SK-N-MC (cell line): ENCODE results near the gene AFF2.
"Not testable (repeated sequence)": the region's sequence is repeated elsewhere in the genome, so short reads cannot be mapped to it uniquely, and the experiment has no call there.

Experiments
- DNase-seq: peaks from one replicate; pipeline ENCODE4 v3.0.0-alpha.2; 2011; ENCODE audit warnings: low read depth, low spot score
- H3K27ac ChIP-seq: fragments of 200-600 bp; sonication (generic); 2 replicates; pipeline ENCODE4 v1.5.1; 2016; ENCODE audit warnings: mixed run types
- H3K36me3 ChIP-seq: fragments of 200-600 bp; sonication (generic); 2 replicates; pipeline ENCODE4 v1.6.1; 2017; ENCODE audit warnings: antibody characterized with exemption, low read length, mixed read lengths; ENCODE audit not compliant: insufficient read depth
- H3K4me3 ChIP-seq: fragments of 200-600 bp; sonication (generic); 2 replicates; pipeline ENCODE4 v1.5.1; 2016
- H3K9ac ChIP-seq: fragments of 200-600 bp; sonication (generic); 2 replicates; pipeline ENCODE4 v1.8.0; 2017; ENCODE audit warnings: mixed run types, mixed read lengths; ENCODE audit not compliant: insufficient read length
- H3K9me3 ChIP-seq: fragments of 200-600 bp; sonication (generic); 2 replicates; pipeline ENCODE4 v1.6.1; 2017; ENCODE audit warnings: low read depth, mild to moderate bottlenecking, antibody characterized with exemption, low read length, moderate library complexity, mixed read lengths
- EZH2 ChIP-seq: fragments of 200-600 bp; sonication (generic); IDR thresholded peaks from one replicate; pipeline ENCODE4 v1.6.1; 2017; ENCODE audit warnings: antibody characterized with exemption
- FOXP2 ChIP-seq: optimal IDR thresholded peaks from 2 replicates; pipeline ENCODE3; 2011; ENCODE audit warnings: mild to moderate bottlenecking, moderate library complexity; ENCODE audit not compliant: insufficient read depth; ENCODE audit errors: extremely low read length, control extremely low read depth
- POLR2AphosphoS5 ChIP-seq: IDR thresholded peaks from 2 replicates; pipeline ENCODE4 v1.6.1; 2012; ENCODE audit warnings: mild to moderate bottlenecking, low read depth, low read length, borderline replicate concordance

AFF2 gene

DNA sequence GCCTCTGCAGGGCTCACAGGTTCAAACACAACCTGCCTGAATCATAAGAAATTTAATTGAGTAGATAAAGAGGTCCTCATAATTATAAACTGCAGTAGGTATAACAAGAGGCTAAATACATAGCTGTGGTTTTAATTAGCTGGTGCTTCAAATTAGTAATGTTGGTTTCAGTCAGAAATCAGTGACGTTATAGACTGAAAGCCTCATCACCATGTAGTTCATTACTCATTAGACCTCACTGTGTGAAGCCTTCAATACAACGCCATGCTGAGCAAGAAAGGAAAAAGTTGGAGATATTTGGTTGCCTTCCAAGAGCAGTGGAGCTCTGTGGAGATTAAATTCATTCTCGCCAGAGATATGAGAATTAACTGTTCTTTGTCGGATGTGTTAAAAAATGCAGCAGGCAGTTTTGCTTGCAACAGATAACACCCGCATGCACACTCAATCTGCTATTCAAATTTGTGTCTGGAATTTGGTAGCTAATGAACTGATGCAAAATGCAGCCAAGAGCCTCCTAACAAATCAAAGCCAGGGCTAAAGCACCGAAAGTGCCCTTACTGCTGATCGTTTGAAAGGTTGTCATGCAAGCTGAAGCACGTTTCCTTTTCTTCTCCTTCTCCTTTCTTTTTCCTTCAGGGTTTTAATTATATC lies 148.9 kb downstream of the AFF2 start:
- TF ChIP-seq POLR2AphosphoS5 (no peak), FOXP2 (no peak), EZH2 (no peak)
- Histone ChIP-seq H3K9ac (no peak overlapping the region), H3K27ac (no peak overlapping the region), H3K9me3 (no peaks in the 10 kb centered on the region), H3K4me3 (no peak overlapping the region), H3K36me3 (no peaks in the 10 kb centered on the region)
- DNase-seq: no peak

DNA sequence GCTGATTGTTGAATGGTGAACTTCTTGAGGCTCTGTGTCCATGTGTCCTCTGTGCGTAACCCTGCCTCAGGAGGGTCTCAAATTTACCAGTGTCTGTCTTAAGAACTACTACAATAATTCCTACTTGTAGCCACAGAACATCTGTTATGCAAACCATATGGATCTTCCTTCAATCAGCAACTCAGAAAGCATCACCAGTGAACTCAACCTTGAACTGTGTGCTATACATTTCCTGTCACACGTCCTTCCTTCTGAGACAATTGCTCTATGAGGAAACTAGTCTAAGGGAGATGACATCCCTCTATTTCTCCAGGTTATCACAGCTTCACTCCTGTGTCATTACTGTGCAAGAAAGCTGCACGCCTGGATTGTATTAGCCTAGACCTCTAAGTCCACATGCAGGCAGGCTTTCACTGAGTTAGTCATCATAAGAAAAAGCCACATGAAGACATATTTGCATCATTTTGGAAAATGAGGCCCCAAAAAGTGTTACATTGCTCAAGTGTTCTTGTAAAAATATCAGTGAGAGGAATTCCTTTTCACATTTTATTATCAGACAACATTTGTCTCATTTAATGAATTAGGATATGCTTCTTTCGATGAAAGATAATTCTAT lies 157.8 kb downstream of the AFF2 start:
- DNase-seq: no peak
- Histone ChIP-seq H3K9me3 (no peaks in the 10 kb centered on the region), H3K9ac (no peak overlapping the region), H3K27ac (no peak overlapping the region), H3K4me3 (no peak overlapping the region), H3K36me3 (no peaks in the 10 kb centered on the region)
- TF ChIP-seq EZH2 (no peak), POLR2AphosphoS5 (no peak), FOXP2 (no peak)

DNA sequence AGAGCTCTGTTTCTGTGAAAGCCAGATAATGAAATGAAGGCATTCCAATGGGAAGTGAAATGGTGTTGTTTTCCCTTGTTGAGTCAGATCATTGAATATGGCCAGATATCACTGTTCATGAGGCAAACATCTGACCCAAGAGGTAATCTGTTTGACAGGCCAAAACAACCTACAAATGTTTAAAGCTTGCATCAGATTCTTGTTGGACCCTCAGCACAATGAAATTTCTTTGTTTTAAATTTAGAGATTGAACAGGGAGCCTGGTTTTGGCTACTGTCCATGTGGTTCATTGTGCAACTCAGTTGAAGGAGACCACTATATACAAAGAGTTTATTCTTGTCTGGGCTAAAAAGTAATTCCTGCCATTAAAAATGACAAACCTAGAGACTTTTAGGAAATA lies 159.1 kb downstream of the AFF2 start:
- no peak for DNase-seq
- Histone ChIP-seq H3K9ac (no peak overlapping the region), H3K9me3 (no peaks in the 10 kb centered on the region), H3K27ac (no peak overlapping the region), H3K36me3 (no peaks in the 10 kb centered on the region), H3K4me3 (no peak overlapping the region)
- TF ChIP-seq FOXP2: no peak

DNA sequence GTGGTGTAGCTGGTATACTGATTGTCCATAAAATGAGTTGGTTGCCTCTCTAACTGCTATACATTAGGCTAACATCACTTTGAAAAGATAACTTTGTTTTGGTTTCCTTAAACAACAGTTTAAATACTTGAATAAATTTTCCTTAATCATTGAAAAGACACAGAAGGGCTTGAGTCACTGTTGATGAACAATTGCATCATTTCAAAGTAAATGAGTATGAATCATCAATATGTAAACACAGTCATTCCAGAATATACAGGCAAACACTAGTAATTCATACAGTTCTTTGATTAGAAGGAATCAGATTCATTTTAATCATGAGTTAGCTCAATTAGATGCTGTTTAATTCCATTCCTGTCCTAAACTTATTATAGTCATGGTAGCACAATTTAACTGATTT lies 160.6 kb downstream of the AFF2 start:
- no peak for DNase-seq
- H3K9me3 ChIP-seq: no peaks in the 10 kb centered on the region
- no peaks in the 10 kb centered on the region for H3K36me3 ChIP-seq
- H3K27ac ChIP-seq: no peak overlapping the region
- no peak overlapping the region for H3K9ac ChIP-seq
- no peak overlapping the region for H3K4me3 ChIP-seq
- TF ChIP-seq EZH2 (no peak), FOXP2 (no peak), POLR2AphosphoS5 (no peak)

DNA sequence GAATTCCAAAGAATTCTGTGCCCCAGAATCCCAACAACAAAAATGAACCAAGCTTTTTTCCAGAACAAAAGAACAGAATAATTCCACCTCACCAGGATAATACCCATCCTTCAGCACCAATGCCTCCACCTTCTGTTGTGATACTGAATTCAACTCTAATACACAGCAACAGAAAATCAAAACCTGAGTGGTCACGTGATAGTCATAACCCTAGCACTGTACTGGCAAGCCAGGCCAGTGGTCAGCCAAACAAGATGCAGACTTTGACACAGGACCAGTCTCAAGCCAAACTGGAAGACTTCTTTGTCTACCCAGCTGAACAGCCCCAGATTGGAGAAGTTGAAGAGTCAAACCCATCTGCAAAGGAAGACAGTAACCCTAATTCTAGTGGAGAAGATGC lies 161.6 kb downstream of the AFF2 start:
- Histone ChIP-seq H3K27ac (no peak overlapping the region), H3K9me3 (no peaks in the 10 kb centered on the region), H3K4me3 (no peak overlapping the region), H3K9ac (no peak overlapping the region), H3K36me3 (no peaks in the 10 kb centered on the region)
- TF ChIP-seq POLR2AphosphoS5: no peak
- no peak for TF ChIP-seq EZH2
- TF ChIP-seq FOXP2: no peak
- no peak for DNase-seq

DNA sequence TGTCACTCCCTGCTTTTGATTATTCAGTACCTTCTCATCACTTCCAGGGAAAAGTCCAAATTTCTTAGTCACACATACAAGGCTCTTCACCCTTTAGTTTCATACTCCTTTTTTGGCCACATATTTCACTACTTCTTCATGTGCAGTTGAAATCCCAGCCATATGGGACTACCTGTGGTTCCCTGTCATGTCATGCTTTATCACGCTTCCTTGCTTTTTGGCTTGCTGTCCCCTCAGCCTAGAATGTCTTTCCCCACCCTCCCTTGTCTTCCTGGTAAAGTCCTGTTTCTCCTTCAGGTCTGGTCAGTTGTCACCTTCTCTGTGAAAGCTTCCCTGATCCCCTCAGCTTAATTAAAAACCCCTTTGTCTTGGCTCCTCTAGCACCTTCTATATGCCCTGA lies 163.8 kb downstream of the AFF2 start:
- H3K9me3 ChIP-seq: no peaks in the 10 kb centered on the region
- TF ChIP-seq FOXP2 (no peak), POLR2AphosphoS5 (no peak), EZH2 (no peak)
- H3K36me3 ChIP-seq: no peaks in the 10 kb centered on the region
- H3K9ac ChIP-seq: no peak overlapping the region
- no peak for DNase-seq
- H3K27ac ChIP-seq: no peak overlapping the region
- H3K4me3 ChIP-seq: no peak overlapping the region

DNA sequence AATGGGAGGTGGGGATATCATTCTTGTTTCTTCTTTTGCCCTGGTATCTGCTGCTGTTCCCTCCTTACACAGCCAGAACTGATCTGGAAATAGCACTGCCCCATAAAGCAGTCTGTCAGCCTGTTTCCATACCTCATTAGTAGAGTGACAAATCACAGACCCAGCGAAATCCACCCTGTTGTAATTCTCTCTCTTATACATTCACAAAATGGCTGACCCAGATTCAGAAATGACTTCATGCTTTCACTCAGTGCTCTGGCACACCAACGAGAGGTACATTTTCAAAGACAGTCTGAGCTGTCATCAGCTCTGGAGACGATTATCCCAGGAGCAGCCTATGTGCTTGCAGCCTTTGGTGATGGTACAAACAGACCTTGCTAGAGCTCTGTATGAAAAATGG lies 164.6 kb downstream of the AFF2 start:
- no peak for DNase-seq
- H3K27ac ChIP-seq: no peak overlapping the region
- H3K36me3 ChIP-seq: no peaks in the 10 kb centered on the region
- no peak overlapping the region for H3K9ac ChIP-seq
- TF ChIP-seq FOXP2 (no peak), EZH2 (no peak)
- no peak overlapping the region for H3K4me3 ChIP-seq
- no peaks in the 10 kb centered on the region for H3K9me3 ChIP-seq

DNA sequence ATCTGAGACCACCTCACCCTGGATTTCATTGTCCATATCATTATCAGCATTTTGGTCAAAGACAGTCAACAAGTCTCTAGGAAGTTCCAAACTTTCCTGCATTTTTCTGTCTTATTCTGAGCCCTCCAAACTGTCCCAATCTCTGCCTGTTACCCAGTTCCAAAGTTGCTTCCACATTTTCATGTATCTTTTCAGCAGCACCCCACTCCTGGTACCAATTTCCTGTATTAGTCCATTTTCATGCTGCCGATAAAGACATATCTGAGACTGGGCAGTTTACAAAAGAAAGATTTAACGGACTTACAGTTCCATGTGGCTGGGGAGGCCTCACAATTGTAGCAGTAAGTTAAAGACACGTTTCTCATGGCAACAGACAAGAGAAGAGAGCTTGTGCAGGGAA lies 168.8 kb downstream of the AFF2 start:
- H3K9me3 ChIP-seq, H3K36me3 ChIP-seq: not testable (repeated sequence)

DNA sequence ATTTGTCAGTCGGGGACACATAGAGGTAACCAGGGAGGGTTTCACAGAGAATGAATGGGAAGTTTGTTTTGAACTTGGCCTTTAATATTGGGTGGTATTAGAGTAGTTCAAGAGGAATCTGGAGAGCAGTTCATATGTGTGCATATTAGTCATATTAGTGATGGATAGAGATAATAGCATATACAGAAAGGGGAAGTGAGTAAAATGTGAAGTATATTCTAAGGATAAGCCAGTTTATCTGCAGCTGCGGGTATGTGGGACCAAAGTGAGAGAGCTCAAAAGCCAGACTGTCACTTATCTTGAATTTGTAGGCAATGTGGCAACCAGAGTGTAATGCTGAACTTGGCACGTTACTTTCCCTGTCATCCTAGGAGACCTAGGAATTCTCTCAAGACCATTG lies 169.9 kb downstream of the AFF2 start:
- no peak for DNase-seq
- no peak for TF ChIP-seq POLR2AphosphoS5
- no peak for TF ChIP-seq FOXP2
- no peak for TF ChIP-seq EZH2
- Histone ChIP-seq H3K4me3 (no peak overlapping the region), H3K9me3 (no peaks in the 10 kb centered on the region), H3K9ac (no peak overlapping the region), H3K36me3 (no peaks in the 10 kb centered on the region), H3K27ac (no peak overlapping the region)

More for the DNA sequence above, 168.8 kb downstream of the AFF2 start:
- H3K27ac ChIP-seq, H3K4me3 ChIP-seq, H3K9ac ChIP-seq, DNase-seq: not testable (repeated sequence)
